ENCODE data around the gene CIBAR2.
A peak's percentile ranks its signal among the peaks of the same experiment; 100 is the strongest.
"Not testable (repeated sequence)": the region's sequence is repeated elsewhere in the genome, so short reads cannot be mapped to it uniquely, and the experiment has no call there.

CIBAR2 gene

DNA sequence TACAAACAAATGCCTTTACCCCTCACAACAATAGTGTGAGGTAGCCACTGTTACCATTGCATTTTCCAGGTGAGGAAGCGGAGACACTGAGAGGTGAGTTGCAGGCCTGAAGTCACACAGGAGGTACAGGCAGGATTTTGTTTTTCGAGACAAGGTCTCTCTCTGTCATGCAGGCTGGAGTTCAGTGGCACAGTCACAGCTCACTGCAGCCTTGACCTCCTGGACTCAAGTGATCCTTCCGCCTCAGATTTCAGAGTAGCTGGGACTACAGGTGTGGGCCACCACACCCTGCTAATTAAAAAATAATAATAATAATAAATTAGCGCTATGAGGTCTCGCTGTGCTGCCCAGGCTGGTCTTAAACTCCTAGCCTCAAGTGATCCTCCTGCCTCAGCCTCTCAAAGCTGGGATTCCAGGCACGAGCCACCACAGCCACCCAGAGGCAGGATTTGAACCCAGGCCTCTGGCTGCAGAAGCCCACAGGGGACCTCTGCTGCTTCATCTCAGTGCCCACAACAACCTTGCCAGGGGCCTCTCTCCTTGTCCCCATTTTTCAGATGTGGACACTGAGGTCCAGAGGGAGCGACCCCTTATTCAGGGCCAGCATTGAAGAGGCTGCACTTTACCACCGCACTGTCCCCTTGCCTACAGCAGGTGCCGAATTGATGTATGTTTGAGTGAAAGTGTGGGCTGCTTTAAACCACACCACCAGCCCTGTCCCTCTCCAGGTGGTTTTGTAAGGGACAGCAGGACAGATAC is 16.0 kb upstream of the CIBAR2 start:
- no peak for DNase-seq
- no peak for TF ChIP-seq GATA1 (IDR thresholded peaks at IDR 0.05; ENCODE audit: low read depth, low read length)
- TF ChIP-seq POLR2A (IDR thresholded peaks at IDR 0.05; ENCODE audit: low read length): no peak

- TF ChIP-seq GATA1 (IDR thresholded peaks at IDR 0.05; ENCODE audit: low read depth, low read length): no peak
- TF ChIP-seq POLR2A (IDR thresholded peaks at IDR 0.05; ENCODE audit: low read length): no peak
- DNase-seq: no peak
Measured at GRCh38 chr16:85127379-85127723, 15.1 kb upstream of the CIBAR2 start.

GRCh38 chr16:85126705-85127378 is 14.6 kb upstream of the CIBAR2 start:
- TF ChIP-seq POLR2A (IDR thresholded peaks at IDR 0.05; ENCODE audit: low read length) (no peak), GATA1 (IDR thresholded peaks at IDR 0.05; ENCODE audit: low read depth, low read length) (no peak)
- DNase-seq: no peak

GRCh38 chr16:85126394-85126704 is 14.1 kb upstream of the CIBAR2 start:
- TF ChIP-seq POLR2A (IDR thresholded peaks at IDR 0.05; ENCODE audit: low read length): no peak
- no peak for TF ChIP-seq GATA1 (IDR thresholded peaks at IDR 0.05; ENCODE audit: low read depth, low read length)
- no peak for DNase-seq

DNA sequence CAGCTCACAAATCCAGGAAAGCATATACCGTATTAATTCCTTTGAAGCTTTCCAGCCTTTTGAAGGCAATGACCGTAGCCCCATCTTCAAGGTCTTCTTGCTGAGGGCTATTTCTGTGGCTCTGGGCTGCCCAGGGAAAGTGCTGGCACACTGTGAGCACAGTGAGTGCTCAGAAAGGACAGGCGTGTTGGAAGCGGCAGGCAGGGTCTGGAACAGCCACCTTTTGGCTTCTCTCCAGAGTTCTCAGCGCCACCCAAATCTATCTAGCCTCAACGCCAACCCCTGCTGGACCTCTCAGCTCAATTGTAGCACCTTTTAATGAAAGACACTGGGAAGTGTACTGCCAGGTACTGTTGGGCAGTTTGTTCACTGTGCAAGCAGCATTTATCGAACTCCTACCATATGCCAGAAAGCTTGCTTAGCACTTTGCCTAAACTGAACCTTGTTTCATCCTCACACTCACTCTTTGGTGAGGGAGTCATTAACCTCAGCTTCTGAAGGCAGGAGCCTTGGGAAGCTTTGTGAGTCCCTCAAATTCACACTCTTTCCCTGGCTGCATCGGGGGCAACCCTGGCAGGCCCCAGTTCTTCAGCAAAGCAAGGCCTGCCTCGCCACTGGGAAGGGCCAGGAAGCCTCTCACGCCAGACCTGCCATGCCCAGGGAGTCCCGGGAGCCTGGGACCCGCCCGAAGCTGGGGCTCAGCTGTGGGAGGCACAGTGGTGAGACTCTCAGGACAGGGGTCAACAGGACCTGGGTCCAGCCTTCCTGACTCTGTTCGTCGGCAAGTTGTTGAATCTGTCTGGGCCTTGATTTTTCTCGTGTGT is 13.5 kb upstream of the CIBAR2 start:
- TF ChIP-seq GATA1 (IDR thresholded peaks at IDR 0.05; ENCODE audit: low read depth, low read length) (no peak), POLR2A (IDR thresholded peaks at IDR 0.05; ENCODE audit: low read length) (no peak)
- no peak for DNase-seq

- TF ChIP-seq GATA1 (IDR thresholded peaks at IDR 0.05; ENCODE audit: low read depth, low read length): no peak
- no peak for TF ChIP-seq POLR2A (IDR thresholded peaks at IDR 0.05; ENCODE audit: low read length)
- no peak for DNase-seq
Measured at GRCh38 chr16:85124636-85125346, 12.5 kb upstream of the CIBAR2 start.

DNA sequence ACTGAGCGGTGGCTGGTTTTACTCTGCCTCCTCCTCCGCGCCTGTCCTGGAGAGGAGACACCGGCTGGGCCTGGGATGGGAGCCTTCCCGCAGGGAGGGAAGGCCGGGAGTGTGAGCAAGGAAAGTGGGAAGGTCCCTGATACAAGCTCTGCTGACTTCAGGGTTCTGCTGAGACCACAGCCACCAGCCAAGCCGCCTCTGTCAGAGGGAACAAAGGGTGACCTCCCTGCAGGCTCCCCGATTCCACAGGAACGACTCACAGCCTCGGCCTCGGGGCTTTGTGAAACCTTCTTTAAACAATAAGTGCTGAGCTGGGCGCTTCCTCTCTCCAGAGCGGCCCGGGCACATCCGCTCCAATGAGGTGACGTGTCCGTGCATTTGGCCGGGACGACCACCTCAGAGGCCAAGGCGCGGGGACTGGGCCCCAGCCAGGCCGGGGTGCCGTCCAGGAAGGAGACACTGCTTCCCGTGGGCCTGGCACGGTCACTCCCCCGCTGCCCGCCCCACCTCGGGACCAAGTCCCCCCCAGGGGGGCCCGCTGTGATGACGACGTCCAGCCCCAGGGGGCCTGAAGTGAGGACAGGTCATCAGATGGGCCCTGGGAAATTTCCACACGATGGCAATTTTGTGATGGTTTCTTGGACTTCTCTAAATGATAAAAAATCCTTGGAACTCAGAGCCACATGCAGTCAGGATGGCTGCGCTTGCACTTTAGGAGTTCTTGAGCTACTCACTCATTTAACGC is 11.8 kb upstream of the CIBAR2 start:
- TF ChIP-seq GATA1 (IDR thresholded peaks at IDR 0.05; ENCODE audit: low read depth, low read length) (no peak), POLR2A (IDR thresholded peaks at IDR 0.05; ENCODE audit: low read length) (no peak)
- DNase-seq: no peak

GRCh38 chr16:85123441-85123840 is 11.2 kb upstream of the CIBAR2 start:
- DNase-seq: not testable (repeated sequence)

DNA sequence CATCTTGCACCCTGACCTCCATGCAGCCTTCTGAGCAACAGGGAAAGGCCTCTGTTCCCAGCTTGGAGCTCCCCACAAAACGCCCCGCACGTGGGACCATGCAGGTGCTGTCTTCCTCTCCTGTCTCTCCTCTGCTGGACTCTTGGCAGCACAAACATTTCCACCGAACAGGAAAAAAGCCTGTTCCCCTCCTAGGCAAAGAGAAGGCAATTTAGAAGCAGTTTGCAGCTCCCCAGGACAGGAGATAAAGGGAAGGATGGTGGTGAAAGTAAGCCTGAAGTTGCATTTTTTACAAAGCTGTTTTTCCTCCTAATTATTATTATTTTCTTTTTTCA is 7.7 kb upstream of the CIBAR2 start:
- TF ChIP-seq POLR2A (IDR thresholded peaks at IDR 0.05; ENCODE audit: low read length) (no peak), GATA1 (IDR thresholded peaks at IDR 0.05; ENCODE audit: low read depth, low read length) (no peak)
- DNase-seq: no peak

- DNase-seq: no peak
- TF ChIP-seq POLR2A (IDR thresholded peaks at IDR 0.05; ENCODE audit: low read length): no peak
- no peak for TF ChIP-seq GATA1 (IDR thresholded peaks at IDR 0.05; ENCODE audit: low read depth, low read length)
Measured at GRCh38 chr16:85117418-85117817, 5.1 kb upstream of the CIBAR2 start.

GRCh38 chr16:85114909-85115567 is 2.8 kb upstream of the CIBAR2 start:
- DNase-seq: peak; percentile 74 to 81
- no peak for TF ChIP-seq GATA1 (IDR thresholded peaks at IDR 0.05; ENCODE audit: low read depth, low read length)
- no peak for TF ChIP-seq POLR2A (IDR thresholded peaks at IDR 0.05; ENCODE audit: low read length)

DNA sequence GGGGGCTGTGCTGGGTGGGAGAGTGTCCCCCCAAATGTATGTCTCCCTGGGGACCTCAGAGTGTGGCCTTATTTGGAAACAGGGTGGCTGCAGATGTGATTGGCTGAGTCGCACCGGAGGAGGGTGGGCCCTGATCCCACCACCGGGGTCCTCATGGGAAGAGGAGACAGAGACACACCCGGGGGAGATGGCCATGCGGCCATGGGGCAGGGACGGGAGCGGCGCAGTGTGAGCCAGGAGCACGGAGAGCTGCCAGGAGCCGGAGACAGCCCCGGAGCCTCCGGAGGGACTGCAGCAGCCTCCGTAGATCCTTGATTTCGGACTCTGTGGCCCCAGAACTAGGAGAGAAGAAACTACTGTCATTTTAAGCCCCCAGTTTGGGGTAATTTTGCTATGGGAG is 1.6 kb upstream of the CIBAR2 start:
- no peak for DNase-seq
- TF ChIP-seq POLR2A (IDR thresholded peaks at IDR 0.05; ENCODE audit: low read length) (no peak), GATA1 (IDR thresholded peaks at IDR 0.05; ENCODE audit: low read depth, low read length) (no peak)

- DNase-seq: no peak
- no peak for TF ChIP-seq POLR2A (IDR thresholded peaks at IDR 0.05; ENCODE audit: low read length)
- no peak for TF ChIP-seq GATA1 (IDR thresholded peaks at IDR 0.05; ENCODE audit: low read depth, low read length)
Measured at GRCh38 chr16:85113168-85113733, 979 bp upstream of the CIBAR2 start.

All from erythroblast (primary cell).